Measurements from ENCODE around the gene SYT2. TPM values are rescaled to one million over a fixed set of nuclear protein-coding genes. Genes with fewer than 3 reads are reported as not detected.
"Not testable (repeated sequence)": the region's sequence is repeated elsewhere in the genome, so short reads cannot be mapped to it uniquely, and the experiment has no call there.

SYT2 gene
- total RNA-seq, 1 donor from 2014 or later = not detected

DNA sequence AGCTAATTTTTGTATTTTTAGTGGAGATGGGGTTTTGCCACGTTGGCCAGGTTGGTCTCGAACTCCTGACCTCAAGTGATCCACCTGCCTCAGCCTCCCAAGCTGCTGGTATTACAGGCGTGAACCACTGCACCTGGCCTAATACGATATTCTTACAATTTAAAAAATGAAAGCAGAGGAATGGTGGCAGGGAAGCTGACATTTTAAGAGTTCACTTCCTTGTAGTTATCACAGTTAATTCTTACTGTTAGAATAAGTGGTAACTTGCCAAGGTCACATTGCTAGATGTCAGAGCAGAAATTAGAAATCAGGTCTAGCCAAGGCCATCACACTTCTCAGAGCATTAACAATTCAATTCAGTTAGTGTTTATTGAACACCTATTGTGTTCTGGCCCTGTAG is 154.2 kb downstream of the SYT2 start:
- not testable (repeated sequence) for ATAC-seq; DNase-seq (ENCODE audit: low spot score)

DNA sequence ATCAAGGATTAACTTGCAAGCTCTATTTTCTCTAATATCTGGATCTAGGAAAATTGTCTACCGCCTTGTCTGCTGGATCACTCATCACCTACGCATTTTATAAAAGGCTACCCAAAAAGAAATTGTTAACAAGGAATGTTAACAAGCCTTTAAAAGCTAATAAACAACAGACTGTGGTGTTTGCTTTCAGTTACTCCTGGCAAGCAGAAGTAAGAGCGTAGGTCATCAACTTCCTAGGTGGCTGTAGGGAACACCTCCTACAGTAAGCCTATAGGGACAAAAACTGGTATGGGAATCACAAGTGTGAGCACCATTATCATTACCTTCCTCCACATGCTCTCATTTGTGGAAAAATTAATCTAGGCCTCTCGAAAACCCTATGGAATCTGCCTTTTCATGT is 155.6 kb downstream of the SYT2 start:
- not testable (repeated sequence) for DNase-seq (ENCODE audit: low spot score)

DNA sequence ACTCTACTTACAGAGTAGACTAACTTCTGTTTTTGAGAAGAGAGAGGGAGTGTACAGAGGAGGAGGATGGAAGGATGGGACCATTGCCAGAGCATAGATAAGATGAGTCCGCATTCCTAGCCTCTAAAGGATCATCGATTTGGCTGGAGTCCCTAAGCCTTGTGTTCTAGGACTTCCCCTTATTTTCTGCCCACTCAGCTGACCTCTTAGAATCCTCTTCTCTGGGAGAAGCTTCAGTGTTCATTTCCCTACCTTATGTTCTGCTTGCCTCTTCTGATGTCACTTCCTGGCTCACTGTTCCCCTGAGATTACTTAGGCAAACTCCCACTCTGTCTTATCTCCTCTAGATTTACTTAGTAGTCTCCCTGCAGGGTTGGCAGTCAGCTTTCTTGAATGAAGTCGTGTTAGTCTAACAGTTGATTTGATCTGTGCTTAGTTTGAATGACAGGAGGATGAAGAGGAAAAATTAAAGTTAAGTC is 156.7 kb downstream of the SYT2 start:
- ATAC-seq (peak; percentile 54), DNase-seq (ENCODE audit: low spot score) (no peak)

More for the DNA sequence above, 155.6 kb downstream of the SYT2 start:
- peak; percentile 81 for ATAC-seq

DNA sequence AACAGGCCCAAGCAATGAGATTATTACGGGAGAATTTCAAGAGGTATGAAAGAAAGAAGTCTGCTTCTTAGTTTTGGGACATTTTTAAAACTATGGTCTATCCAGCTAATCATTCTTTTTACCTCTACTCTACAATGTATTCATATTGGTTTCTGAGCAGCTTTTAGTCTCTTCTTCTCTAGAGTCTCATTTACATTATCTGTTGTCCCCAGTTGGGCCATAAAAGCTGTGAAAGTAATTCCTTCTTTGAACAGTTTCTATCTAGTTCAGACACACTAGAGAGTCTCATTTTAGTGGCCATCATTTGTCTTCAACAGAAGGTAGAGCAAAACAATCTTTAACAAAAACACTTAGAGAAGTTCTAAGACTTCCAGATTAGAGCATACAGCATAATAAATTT is 157.2 kb downstream of the SYT2 start:
- ATAC-seq; DNase-seq (ENCODE audit: low spot score): not testable (repeated sequence)

DNA sequence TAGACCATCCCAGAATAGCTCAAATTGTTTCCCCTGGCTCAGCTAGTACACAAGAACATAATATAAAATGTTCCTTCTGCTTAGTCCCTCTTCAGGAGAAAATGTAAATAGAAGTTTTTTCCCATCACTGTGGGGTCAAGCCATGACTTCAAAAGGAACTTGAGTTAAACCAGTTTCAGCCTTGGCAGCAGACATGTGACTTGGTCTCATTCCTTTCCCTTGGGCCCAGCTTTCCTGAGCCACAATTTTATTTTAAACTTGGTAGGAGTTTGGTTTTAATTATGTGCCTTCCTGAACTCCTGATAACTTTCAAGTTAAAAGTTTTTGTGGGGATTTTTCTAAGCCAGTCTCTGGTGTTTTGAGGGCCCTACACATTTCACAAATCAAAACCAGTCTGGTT is 157.6 kb downstream of the SYT2 start:
- not testable (repeated sequence) for DNase-seq (ENCODE audit: low spot score); ATAC-seq

DNA sequence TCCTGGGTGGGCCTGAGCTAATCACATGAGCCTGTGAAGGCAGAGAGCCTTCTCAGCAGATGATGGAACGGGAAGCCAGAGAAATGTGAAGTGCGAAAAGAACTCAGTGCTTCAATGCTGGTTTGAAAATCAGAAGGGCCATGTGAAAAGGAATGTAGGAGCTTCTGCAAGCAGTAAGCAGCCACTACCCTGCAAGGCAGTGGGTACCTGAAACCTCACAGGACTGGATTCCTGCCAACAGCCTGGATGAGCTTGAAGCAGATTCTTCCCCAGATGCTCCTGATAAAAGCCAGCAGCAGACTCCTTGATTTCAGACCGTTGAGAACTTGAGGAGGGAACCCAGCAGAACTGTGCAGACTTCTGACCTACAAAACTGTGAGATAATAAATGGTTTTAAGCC is 158.6 kb downstream of the SYT2 start:
- ATAC-seq (no peak), DNase-seq (ENCODE audit: low spot score) (no peak)

DNA sequence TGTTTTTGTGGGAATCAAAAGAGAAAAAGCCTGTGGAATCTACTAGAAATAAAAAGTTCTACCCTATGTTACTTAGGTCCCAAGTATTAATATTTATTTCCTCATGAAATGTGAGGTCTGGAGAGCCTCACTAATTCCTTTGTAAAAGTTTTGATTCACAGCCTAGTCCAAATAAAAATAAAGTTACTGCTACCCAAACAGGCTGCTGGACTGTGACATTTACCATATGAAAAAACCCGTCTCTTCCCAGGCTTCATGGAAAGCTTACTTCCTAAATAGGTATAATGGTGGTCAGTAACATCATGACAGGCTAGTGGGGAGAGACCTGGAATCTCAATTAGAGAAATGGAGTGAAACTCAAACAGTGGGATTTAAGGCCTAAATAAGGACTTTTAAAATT is 160.2 kb downstream of the SYT2 start:
- ATAC-seq; DNase-seq (ENCODE audit: low spot score): not testable (repeated sequence)

DNA sequence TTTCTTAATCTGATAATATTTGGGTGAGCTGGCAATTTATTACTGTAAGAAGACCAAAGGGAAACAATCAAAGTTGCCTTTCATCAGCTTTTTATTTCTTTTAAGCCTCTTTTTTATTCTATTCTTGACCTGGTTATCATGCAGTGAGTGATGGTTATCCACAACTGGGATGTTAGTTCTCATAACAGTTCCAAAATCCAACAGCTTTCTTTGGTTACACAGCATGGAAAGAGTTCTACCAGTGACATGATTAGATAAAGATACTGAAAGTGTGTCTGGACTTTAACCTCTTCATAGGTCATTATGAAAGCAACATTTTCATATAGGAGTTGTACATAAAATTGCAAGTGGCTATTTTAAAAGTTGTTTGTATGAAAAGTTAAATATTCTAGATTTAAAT is 163.0 kb downstream of the SYT2 start:
- no peak for DNase-seq (ENCODE audit: low spot score)
- ATAC-seq = peak; percentile 32

DNA sequence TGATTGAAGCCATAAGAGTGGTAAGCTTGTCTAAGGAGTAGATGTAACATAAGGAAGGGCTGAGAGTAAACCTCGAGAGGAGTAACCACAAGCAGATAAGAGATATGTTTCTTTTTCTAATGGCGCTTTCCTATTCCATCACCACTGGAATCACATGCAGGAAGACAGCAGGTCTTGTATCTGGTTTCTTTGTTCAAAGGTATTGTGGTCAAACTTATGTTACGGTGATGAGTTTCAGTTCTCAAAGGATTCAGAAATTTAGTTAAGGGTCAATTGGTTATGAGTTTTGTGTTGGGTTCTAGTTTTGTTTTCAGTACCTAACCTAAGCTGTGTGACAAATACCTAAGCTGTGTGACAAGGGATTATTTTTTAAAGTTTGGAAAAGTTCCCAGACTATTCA is 163.5 kb downstream of the SYT2 start:
- not testable (repeated sequence) for DNase-seq (ENCODE audit: low spot score); ATAC-seq

DNA sequence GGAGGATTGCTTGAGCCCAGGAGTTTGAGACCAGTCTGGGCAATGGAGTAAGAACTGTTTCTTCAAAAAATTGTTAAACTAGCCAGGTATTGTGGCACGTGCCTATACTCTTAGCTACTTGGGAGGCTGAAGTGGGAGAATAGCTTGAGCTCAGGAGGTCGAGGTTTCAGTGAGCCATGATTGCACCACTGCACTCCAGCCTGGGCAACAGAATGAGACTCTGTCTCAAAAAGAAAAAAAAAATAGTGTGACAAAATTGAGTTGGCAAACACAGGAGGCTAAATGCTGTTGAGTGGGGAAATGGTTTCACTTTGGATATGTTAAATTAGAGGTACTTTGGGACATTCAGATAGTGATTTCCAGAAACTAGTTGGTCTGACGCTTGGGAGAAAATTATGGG is 163.9 kb downstream of the SYT2 start:
- peak; percentile 71 for ATAC-seq

DNA sequence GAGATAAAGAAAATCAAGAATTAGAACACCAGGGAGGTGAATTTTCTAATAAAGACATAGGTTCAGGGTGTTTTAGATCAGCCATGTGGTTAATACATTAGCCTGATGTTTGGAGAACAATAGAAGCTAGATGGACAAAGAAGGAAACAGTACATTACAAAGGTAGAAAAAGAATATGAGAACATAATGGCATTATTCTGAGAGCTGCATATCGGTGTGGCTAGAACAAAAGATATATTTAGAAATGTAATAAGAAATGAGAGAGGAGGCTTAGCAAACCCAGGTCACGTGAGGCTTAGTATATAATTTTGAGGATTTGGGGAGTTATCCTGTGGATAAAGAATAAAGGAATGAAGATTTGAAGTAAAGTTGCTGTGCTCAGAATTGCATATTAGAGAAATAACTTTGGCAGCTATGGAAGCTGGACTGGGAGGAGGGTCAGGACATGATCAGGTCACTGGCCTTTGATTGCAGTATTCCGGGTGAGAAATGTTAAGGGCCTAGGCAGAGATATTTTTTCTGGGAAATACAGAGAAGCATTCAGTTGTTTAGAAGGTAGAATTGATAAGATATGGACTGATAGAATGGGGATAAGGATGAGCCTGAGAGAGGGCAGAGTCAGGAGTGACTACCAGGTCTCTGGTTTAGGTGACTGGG is 164.5 kb downstream of the SYT2 start:
- not testable (repeated sequence) for DNase-seq (ENCODE audit: low spot score)
- ATAC-seq = peak; percentile 89

More for the DNA sequence above, 163.9 kb downstream of the SYT2 start:
- peak; percentile 54 for DNase-seq (ENCODE audit: low spot score)

DNA sequence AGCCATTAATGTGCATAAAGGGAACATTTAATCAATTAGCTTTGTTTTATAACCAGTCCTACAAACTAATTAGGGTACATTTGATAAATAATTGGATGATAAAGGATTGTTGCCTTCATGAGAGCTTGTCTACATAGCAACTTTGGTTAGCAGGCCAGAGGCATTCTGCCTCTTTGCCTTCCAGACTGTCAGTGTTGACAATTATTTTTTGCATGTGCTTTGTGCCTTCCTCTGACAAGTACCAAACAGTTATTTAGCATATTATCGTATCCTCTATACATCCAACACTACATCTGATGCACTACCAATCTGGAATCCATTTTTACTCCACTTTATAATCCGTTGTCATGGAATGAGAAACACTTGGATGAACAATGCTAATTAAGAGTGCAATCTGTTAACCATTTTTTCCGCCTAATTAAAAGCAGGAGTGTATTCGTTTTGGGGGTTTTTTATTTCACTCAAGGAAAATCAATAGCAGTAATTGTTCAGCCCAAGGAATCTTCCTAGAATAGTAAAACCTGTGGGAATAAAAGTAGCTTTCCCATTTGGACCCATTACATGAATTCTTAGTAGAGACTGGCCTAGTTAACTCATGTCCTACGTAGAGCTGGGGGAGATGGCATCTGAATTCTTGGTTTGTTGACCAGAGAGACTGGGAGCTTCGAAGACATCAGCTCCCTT is 165.3 kb downstream of the SYT2 start:
- not testable (repeated sequence) for ATAC-seq; DNase-seq (ENCODE audit: low spot score)

DNA sequence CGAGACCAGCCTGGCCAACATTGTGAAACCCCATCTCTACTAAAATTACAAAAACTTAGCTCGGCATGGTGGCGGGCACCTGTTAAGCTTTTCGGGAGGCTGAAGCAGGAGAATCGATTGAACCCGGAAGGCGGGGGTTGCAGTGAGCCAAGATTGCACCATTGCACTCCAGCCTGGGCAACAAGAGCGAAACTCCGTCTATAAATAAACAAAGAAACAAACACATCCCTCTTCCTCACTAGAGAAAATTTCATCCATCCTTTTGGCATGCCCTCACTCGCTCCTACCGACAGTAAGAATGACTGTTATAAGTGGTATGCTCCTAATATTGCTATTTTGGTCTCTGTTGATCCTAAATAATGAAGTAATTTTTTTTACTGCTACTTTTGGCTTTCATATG is 166.7 kb downstream of the SYT2 start:
- ATAC-seq = not testable (repeated sequence)
- peak; percentile 56 for DNase-seq (ENCODE audit: low spot score)

DNA sequence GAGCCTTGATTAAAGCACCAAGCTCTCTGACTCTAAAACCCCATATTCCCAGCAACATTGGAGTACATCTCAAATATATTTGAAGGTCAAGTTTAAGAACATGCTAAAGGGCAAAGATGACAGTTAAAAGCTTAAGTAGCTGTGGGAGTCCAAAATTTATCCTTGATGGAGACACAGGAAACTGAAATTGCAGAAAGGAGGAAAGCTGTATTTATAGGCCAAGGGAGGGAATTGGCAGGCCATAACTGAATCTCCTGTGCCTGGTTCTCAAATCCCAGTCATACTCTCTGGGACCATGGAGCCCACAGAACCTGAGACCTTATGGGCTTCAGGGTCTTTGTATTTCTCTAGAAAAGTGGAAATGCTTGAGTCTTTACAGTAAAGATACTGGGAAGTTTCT is 167.8 kb downstream of the SYT2 start:
- not testable (repeated sequence) for ATAC-seq; DNase-seq (ENCODE audit: low spot score)

DNA sequence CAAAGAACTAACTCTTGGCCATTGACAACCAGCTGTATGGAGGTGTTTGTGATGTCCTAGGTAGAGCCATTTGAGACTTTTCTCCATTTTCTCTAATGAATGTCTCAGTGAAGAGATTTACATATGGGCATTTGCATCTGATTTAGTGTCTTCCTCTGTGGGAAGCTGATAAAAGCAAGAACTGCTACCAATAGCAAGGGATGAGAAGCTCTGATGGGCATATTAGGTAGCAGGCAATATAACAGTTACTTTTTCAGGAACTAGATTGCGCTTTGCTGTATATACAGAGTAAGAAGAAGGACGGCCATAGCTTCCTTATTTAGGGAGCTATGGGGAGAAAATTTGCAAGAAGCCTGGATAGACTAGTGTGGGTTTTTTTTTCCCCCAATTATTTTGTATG is 169.4 kb downstream of the SYT2 start:
- DNase-seq (ENCODE audit: low spot score); ATAC-seq: not testable (repeated sequence)

Other genes with a start within 250 kb of the SYT2 start
- gene KDM5B, start 98.0 kb upstream of the SYT2 start, total RNA-seq = 17.1 TPM
- 0.65 TPM for gene PCAT6, start 100.5 kb upstream of the SYT2 start, total RNA-seq
- gene RABIF, start 178.7 kb upstream of the SYT2 start, total RNA-seq = 4.6 TPM
- 12.3 TPM for gene KLHL12, start 216.8 kb upstream of the SYT2 start, total RNA-seq
- 58.9 TPM for gene ADIPOR1, start 247.9 kb upstream of the SYT2 start, total RNA-seq